Measurements from ENCODE around the gene KRTAP5-8. TPM values are rescaled to one million over a fixed set of nuclear protein-coding genes. Genes with fewer than 3 reads are reported as not detected.
"Not testable (repeated sequence)": the region's sequence is repeated elsewhere in the genome, so short reads cannot be mapped to it uniquely, and the experiment has no call there.

Gene KRTAP5-8
- total RNA-seq, 1 experiment from 2014 or later = not detected

- H3K4me1 ChIP-seq (ENCODE audit: insufficient read depth, low read length, poor library complexity, severe bottlenecking); H3K36me3 ChIP-seq (ENCODE audit: insufficient read depth, low read length, poor library complexity, severe bottlenecking); intact Hi-C loops (cut with micrococcal nuclease; ENCODE audit: unreplicated experiment); DNase-seq (ENCODE audit: low spot score); POLR2A ChIA-PET (ENCODE audit: low non-redundant PET); H3K27ac ChIP-seq (ENCODE audit: low read depth, low read length, poor library complexity, severe bottlenecking); H3K4me3 ChIP-seq (ENCODE audit: low read depth, low read length, poor library complexity, severe bottlenecking); H3K9me3 ChIP-seq (ENCODE audit: low read depth, low read length, poor library complexity, severe bottlenecking); BruUV-seq (replicated peaks); H3K27me3 ChIP-seq (replicated peaks; ENCODE audit: insufficient read depth, low read depth, low read length, poor library complexity): not testable (repeated sequence)
- CTCF ChIA-PET = interaction anchor here (1.2 kb wide), 1 partner anchor 12 kb away, joined by 4 read pairs; no protein-coding TSS in a partner anchor
- 0 out of 2 replicates have a peak, but pooled peaks have one; percentile 10 for TF ChIP-seq CTCF (conservative IDR thresholded peaks at IDR 0.05; ENCODE audit: low read depth, low read length)
Measured at GRCh38 chr11:71567633-71568032, 29.8 kb downstream of the KRTAP5-8 start.

GRCh38 chr11:71568704-71569349, 31.0 kb downstream of the KRTAP5-8 start:
- Histone ChIP-seq H3K4me1 (ENCODE audit: insufficient read depth, low read length, poor library complexity, severe bottlenecking) (no peaks in the 10 kb centered on the region), H3K4me3 (ENCODE audit: low read depth, low read length, poor library complexity, severe bottlenecking) (no peak overlapping the region), H3K27me3 (replicated peaks; ENCODE audit: insufficient read depth, low read depth, low read length, poor library complexity) (no peaks in the 10 kb centered on the region), H3K27ac (ENCODE audit: low read depth, low read length, poor library complexity, severe bottlenecking) (no peak overlapping the region), H3K36me3 (ENCODE audit: insufficient read depth, low read length, poor library complexity, severe bottlenecking) (no peaks in the 10 kb centered on the region), H3K9me3 (ENCODE audit: low read depth, low read length, poor library complexity, severe bottlenecking) (no peaks in the 10 kb centered on the region)
- TF ChIP-seq EZH2 (IDR thresholded peaks at IDR 0.05; ENCODE audit: borderline replicate concordance, low read depth, low read length, poor library complexity, severe bottlenecking) (no peak), CTCF (conservative IDR thresholded peaks at IDR 0.05; ENCODE audit: low read depth, low read length) (no peak)
- ChIA-PET POLR2A (ENCODE audit: low non-redundant PET) (no interaction called here), CTCF (no interaction called here)
- DNase-seq (ENCODE audit: low spot score) = no peak
- no TSS peak for BruUV-seq (replicated peaks)
- intact Hi-C loops (cut with micrococcal nuclease; ENCODE audit: unreplicated experiment) = no loop called here

GRCh38 chr11:71571101-71571850, 33.5 kb downstream of the KRTAP5-8 start:
- H3K4me1 ChIP-seq (ENCODE audit: insufficient read depth, low read length, poor library complexity, severe bottlenecking); BruUV-seq (replicated peaks); POLR2A ChIA-PET (ENCODE audit: low non-redundant PET); H3K27me3 ChIP-seq (replicated peaks; ENCODE audit: insufficient read depth, low read depth, low read length, poor library complexity); H3K36me3 ChIP-seq (ENCODE audit: insufficient read depth, low read length, poor library complexity, severe bottlenecking); DNase-seq (ENCODE audit: low spot score); H3K4me3 ChIP-seq (ENCODE audit: low read depth, low read length, poor library complexity, severe bottlenecking); H3K9me3 ChIP-seq (ENCODE audit: low read depth, low read length, poor library complexity, severe bottlenecking); H3K27ac ChIP-seq (ENCODE audit: low read depth, low read length, poor library complexity, severe bottlenecking); intact Hi-C loops (cut with micrococcal nuclease; ENCODE audit: unreplicated experiment): not testable (repeated sequence)
- CTCF ChIA-PET = interaction anchor here (0.8 kb wide), 1 partner anchor 9 kb away, joined by 3 read pairs; no protein-coding TSS in a partner anchor

Measured in A673 (cell line).